ENCODE data around the gene TREH. TPM values are rescaled to one million over a fixed set of nuclear protein-coding genes. Genes with fewer than 3 reads are reported as not detected.

The TREH gene
- total RNA-seq, 2 donors from 2014 or later: 2.0 TPM; not detected in 1

- H3K27me3 ChIP-seq: no peaks in the 10 kb centered on the region
- no peaks in the 10 kb centered on the region for H3K9me3 ChIP-seq
- peak overlapping the region; percentile 36 to 76 (median 48) for H3K27ac ChIP-seq
- ATAC-seq (peak; percentile 3), DNase-seq (peak in 1 of 4 donors; percentile 20)
- no peak overlapping the region for H3K4me3 ChIP-seq
- TF ChIP-seq CTCF (IDR thresholded peaks at IDR 0.05) (no peak), POLR2A (IDR thresholded peaks at IDR 0.05) (no peak)
- 49 to 64% methylated on average over 6 to 7 of the region's 7 CpGs for WGBS, 2 donors
- H3K4me1 ChIP-seq: peaks cover 56% of the 10 kb centered on the region
- H3K36me3 ChIP-seq (replicated peaks in 1 of 2; ENCODE audit: insufficient read depth in 1 of 2, low read depth in 2 of 2): no peaks in the 10 kb centered on the region
- intact Hi-C loops (cut with DNase I): no loop called here
These were observed 58.9 kb downstream of the TREH start for GRCh38 chr11:118620529-118621070.

- Histone ChIP-seq H3K36me3 (replicated peaks in 1 of 2; ENCODE audit: insufficient read depth in 1 of 2, low read depth in 2 of 2) (no peaks in the 10 kb centered on the region), H3K27me3 (no peaks in the 10 kb centered on the region), H3K4me1 (peaks cover 62% of the 10 kb centered on the region), H3K27ac (peak overlapping the region in 2 of 4 donors; percentile 61 to 76), H3K4me3 (no peak overlapping the region), H3K9me3 (no peaks in the 10 kb centered on the region)
- ATAC-seq (no peak), DNase-seq (peak in 2 of 4 donors; percentile 29 to 58)
- intact Hi-C loops (cut with DNase I): no loop called here
- WGBS, 2 donors: 66 to 79% methylated on average over 6 of the region's 6 CpGs
- TF ChIP-seq POLR2A (IDR thresholded peaks at IDR 0.05): no peak
- TF ChIP-seq CTCF (IDR thresholded peaks at IDR 0.05): no peak
These were observed 59.8 kb downstream of the TREH start for GRCh38 chr11:118619444-118620197.

GRCh38 chr11:118618991-118619375 is 60.5 kb downstream of the TREH start:
- WGBS, 2 donors: 51 to 63% methylated on average over 4 of the region's 4 CpGs
- Histone ChIP-seq H3K27ac (peak overlapping the region in 3 of 4 donors; percentile 41 to 61 (median 55)), H3K4me3 (no peak overlapping the region), H3K27me3 (no peaks in the 10 kb centered on the region), H3K9me3 (no peaks in the 10 kb centered on the region), H3K4me1 (peaks cover 62% of the 10 kb centered on the region), H3K36me3 (replicated peaks in 1 of 2; ENCODE audit: insufficient read depth in 1 of 2, low read depth in 2 of 2) (no peaks in the 10 kb centered on the region)
- peak in 2 of 4 donors; percentile 27 for DNase-seq
- TF ChIP-seq POLR2A (IDR thresholded peaks at IDR 0.05): no peak
- no peak for TF ChIP-seq CTCF (IDR thresholded peaks at IDR 0.05)
- intact Hi-C loops (cut with DNase I): no loop called here
- ATAC-seq: no peak

- ATAC-seq (no peak), DNase-seq (peak in 2 of 4 donors; percentile 36 to 43)
- Histone ChIP-seq H3K4me1 (peaks cover 66% of the 10 kb centered on the region), H3K27me3 (no peaks in the 10 kb centered on the region), H3K36me3 (replicated peaks in 1 of 2; ENCODE audit: insufficient read depth in 1 of 2, low read depth in 2 of 2) (no peaks in the 10 kb centered on the region), H3K27ac (peak overlapping the region in 3 of 4 donors; percentile 41 to 61 (median 55)), H3K9me3 (no peaks in the 10 kb centered on the region), H3K4me3 (no peak overlapping the region)
- WGBS, 2 donors: 64 to 75% methylated on average over 11 of the region's 11 CpGs
- intact Hi-C loops (cut with DNase I): no loop called here
- no peak for TF ChIP-seq POLR2A (IDR thresholded peaks at IDR 0.05)
- TF ChIP-seq CTCF (IDR thresholded peaks at IDR 0.05): no peak
These were observed 61.1 kb downstream of the TREH start for GRCh38 chr11:118618115-118618990.

Measured in body of pancreas (tissue), 4 donors.